Spinal cord (tissue), 10 donors: ENCODE results near the gene PACRG. TPM values are rescaled to one million over a fixed set of nuclear protein-coding genes. Genes with fewer than 3 reads are reported as not detected.
"Not testable (repeated sequence)": the region's sequence is repeated elsewhere in the genome, so short reads cannot be mapped to it uniquely, and the experiment has no call there.

Experiments used
- DNase-seq, 6 donors: peaks; one replicate each; pipeline versions ENCODE4 v3.0.0 to v3.0.0-alpha.2; 2013 to 2015; ENCODE audit warnings: low spot score in 6 of 6, low read depth in 4 of 6
- H3K27ac ChIP-seq: one replicate; pipeline ENCODE4 v1.5.1; 2013; ENCODE audit warnings: low read depth, low read length, control low read depth
- H3K27me3 ChIP-seq: one replicate; pipeline ENCODE4 v1.6.1; 2013; ENCODE audit warnings: low read length; ENCODE audit not compliant: control insufficient read depth, insufficient read depth
- H3K36me3 ChIP-seq: one replicate; pipeline ENCODE4 v1.6.1; 2013; ENCODE audit warnings: low read length; ENCODE audit not compliant: control insufficient read depth, insufficient read depth
- H3K4me1 ChIP-seq: one replicate; pipeline ENCODE4 v1.6.1; 2013; ENCODE audit warnings: low read length; ENCODE audit not compliant: control insufficient read depth, insufficient read depth
- H3K4me3 ChIP-seq: one replicate; pipeline ENCODE4 v1.5.1; 2013; ENCODE audit warnings: low read depth, low read length, control low read depth
- H3K9me3 ChIP-seq: one replicate; pipeline ENCODE4 v1.6.1; 2013; ENCODE audit warnings: low read length; ENCODE audit not compliant: control insufficient read depth, insufficient read depth
- whole genome bisulfite sequencing: methylation state at CpG from one replicate; pipeline ENCODE4 v1.1.5; 2013; ENCODE audit warnings: missing lambda C conversion rate; ENCODE audit not compliant: insufficient coverage; 5-methylcytosine and 5-hydroxymethylcytosine counted together
- polyA plus RNA-seq, 2 donors: library from polyadenylated mRNA; unstranded; fragments of 120-200 nt; gene quantifications; one replicate each; pipeline ENCODE4 v1.2.1, GENCODE V29; 2013; ENCODE audit not compliant: insufficient read length in 2 of 2
- total RNA-seq, 2 donors: library from RNA; depleted of rRNA in 1 of 2; stranded (reverse); fragments of 120-200 nt in 1 of 2; fragments of >200 nt in 1 of 2; gene quantifications; one replicate each; pipeline versions ENCODE4 v1.2.3 to v1.2.4, GENCODE V29; 2013 to 2014
- donor health status: healthy.

The PACRG gene
- total and polyA plus RNA-seq, 4 donors = 9.5 to 21.2 (median 17.8) TPM

- Histone ChIP-seq H3K27me3 (no peaks in the 10 kb centered on the region), H3K4me3 (no peak overlapping the region), H3K4me1 (peaks cover 24% of the 10 kb centered on the region), H3K9me3 (no peaks in the 10 kb centered on the region), H3K36me3 (no peaks in the 10 kb centered on the region), H3K27ac (peak overlapping the region; percentile 55)
- peak in 1 of 6 donors; percentile 28 for DNase-seq
- 84% methylated on average over 30 of the region's 44 CpGs for WGBS
Measured at GRCh38 chr6:163310096-163310972, 582.6 kb downstream of the PACRG start.

GRCh38 chr6:163310973-163311383 lies 583.2 kb downstream of the PACRG start:
- no CpG with 5 or more reads among the region's 2 CpGs for WGBS
- Histone ChIP-seq H3K9me3 (no peaks in the 10 kb centered on the region), H3K27me3 (no peaks in the 10 kb centered on the region), H3K36me3 (no peaks in the 10 kb centered on the region), H3K27ac (no peak overlapping the region), H3K4me1 (peaks cover 26% of the 10 kb centered on the region), H3K4me3 (no peak overlapping the region)
- no peak for DNase-seq

GRCh38 chr6:163311830-163312229 lies 584.1 kb downstream of the PACRG start:
- no peak for DNase-seq
- Histone ChIP-seq H3K4me3 (no peak overlapping the region), H3K9me3 (no peaks in the 10 kb centered on the region), H3K36me3 (no peaks in the 10 kb centered on the region), H3K27ac (no peak overlapping the region), H3K27me3 (no peaks in the 10 kb centered on the region), H3K4me1 (peaks cover 31% of the 10 kb centered on the region)
- 67% methylated on average over 1 of the region's 3 CpGs for WGBS

GRCh38 chr6:163313566-163313965 lies 585.8 kb downstream of the PACRG start:
- DNase-seq = no peak
- Histone ChIP-seq H3K27me3 (no peaks in the 10 kb centered on the region), H3K4me3 (no peak overlapping the region), H3K36me3 (no peaks in the 10 kb centered on the region), H3K4me1 (peaks cover 40% of the 10 kb centered on the region), H3K27ac (peak overlapping the region; percentile 87), H3K9me3 (no peaks in the 10 kb centered on the region)
- 87% methylated on average over 4 of the region's 4 CpGs for WGBS

DNA sequence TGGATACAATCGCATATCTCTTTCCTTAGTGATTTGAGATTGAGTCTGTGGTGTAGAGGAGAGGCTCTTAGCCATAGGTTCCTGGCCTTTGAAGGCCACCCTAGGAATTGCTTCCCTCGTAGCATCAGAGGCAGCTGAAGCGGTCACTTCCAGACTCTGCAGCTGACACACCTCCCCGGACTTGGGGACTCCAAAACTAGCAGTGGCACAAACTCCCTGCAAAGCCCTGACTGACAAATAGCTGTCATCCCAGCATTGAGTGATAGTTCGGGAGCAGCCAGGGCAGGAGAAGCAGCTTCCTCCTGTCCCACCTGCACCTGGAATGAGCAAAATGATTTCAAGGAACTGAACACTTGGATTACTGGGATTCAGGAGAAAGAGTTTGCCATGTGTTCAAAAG lies 586.2 kb downstream of the PACRG start:
- Histone ChIP-seq H3K36me3 (peaks cover 3% of the 10 kb centered on the region), H3K9me3 (no peaks in the 10 kb centered on the region), H3K27me3 (no peaks in the 10 kb centered on the region), H3K4me1 (peaks cover 45% of the 10 kb centered on the region), H3K27ac (peak overlapping the region; percentile 87), H3K4me3 (peak overlapping the region; percentile 3)
- 87% methylated on average over 4 of the region's 5 CpGs for WGBS
- no peak for DNase-seq

- Histone ChIP-seq H3K27me3 (no peaks in the 10 kb centered on the region), H3K9me3 (no peaks in the 10 kb centered on the region), H3K27ac (peak overlapping the region; percentile 87), H3K4me3 (no peak overlapping the region), H3K4me1 (peaks cover 47% of the 10 kb centered on the region), H3K36me3 (peaks cover 3% of the 10 kb centered on the region)
- WGBS = 17% methylated on average over 8 of the region's 11 CpGs
- DNase-seq = peak in 3 of 6 donors; percentile 41 to 76 (median 74)
Measured at GRCh38 chr6:163314791-163315470, 587.2 kb downstream of the PACRG start.

GRCh38 chr6:163316866-163317495 lies 589.2 kb downstream of the PACRG start:
- peaks cover 50% of the 10 kb centered on the region for H3K4me1 ChIP-seq
- WGBS = 84% methylated on average over 8 of the region's 12 CpGs
- not testable (repeated sequence) for H3K27ac ChIP-seq

DNA sequence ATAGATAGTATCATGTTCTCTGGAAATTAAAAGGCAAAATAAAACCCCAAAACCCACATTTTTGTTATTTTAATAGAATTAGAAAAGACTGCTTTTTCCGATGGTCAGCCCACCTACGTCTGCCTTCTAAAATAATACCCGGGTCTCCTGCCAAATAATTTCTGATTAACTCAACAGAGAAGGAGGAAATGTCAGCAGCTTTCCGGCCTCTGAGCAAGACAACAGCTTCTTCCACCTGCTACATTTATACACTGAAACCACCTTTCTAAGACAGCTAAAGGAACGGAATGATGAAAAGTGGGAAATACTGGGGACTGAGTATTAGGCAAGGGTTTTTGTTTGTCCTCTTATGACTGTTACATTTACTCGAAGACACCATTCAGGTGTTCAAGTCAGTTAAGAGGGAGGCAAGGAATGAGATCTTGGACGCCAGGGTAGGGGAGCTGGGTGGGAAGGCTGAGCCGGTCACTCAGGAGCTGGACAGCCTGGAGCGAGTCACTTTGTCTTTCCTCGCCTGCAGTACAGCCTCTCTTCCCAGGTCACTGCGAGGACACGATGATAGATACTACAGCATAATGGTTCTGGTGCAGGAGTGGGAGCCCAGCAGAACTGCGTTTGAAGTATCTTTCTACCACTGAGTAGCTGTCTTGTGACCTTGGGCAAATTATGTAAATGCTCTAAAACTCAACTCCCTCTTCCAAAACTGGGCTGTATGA lies 590.5 kb downstream of the PACRG start:
- Histone ChIP-seq H3K27ac (no peak overlapping the region), H3K27me3 (no peaks in the 10 kb centered on the region), H3K4me1 (peaks cover 56% of the 10 kb centered on the region), H3K9me3 (no peaks in the 10 kb centered on the region), H3K36me3 (peaks cover 5% of the 10 kb centered on the region), H3K4me3 (no peak overlapping the region)
- WGBS = 92% methylated on average over 7 of the region's 13 CpGs
- no peak for DNase-seq

More at GRCh38 chr6:163316866-163317495, 589.2 kb downstream of the PACRG start:
- H3K36me3 ChIP-seq, DNase-seq, H3K4me3 ChIP-seq, H3K27me3 ChIP-seq, H3K9me3 ChIP-seq: not testable (repeated sequence)
